H9 (cell line): ENCODE data around the gene FMN1. TPM values are rescaled to one million over a fixed set of nuclear protein-coding genes. Genes with fewer than 3 reads are reported as not detected.

Source experiments
- DNase-seq: peaks from one replicate; pipeline ENCODE4 v3.0.0-alpha.2; 2017
- H2AFZ ChIP-seq: one replicate; pipeline ENCODE4 v1.6.1; 2013; ENCODE audit warnings: mild to moderate bottlenecking, low read length, control low read depth, moderate library complexity
- H2AK5ac ChIP-seq: 2 replicates; pipeline ENCODE4 v1.6.1; 2013; ENCODE audit warnings: low read length, control low read depth, mixed read lengths; ENCODE audit not compliant: insufficient read length
- H2BK120ac ChIP-seq: one replicate; pipeline ENCODE4 v1.6.1; 2013; ENCODE audit warnings: low read depth, mild to moderate bottlenecking, low read length, control low read depth, inconsistent platforms; ENCODE audit not compliant: poor library complexity, severe bottlenecking
- H2BK12ac ChIP-seq: 2 replicates; pipeline ENCODE4 v1.6.1; 2013; ENCODE audit warnings: low read length, control low read depth, mixed read lengths, low read depth; ENCODE audit not compliant: insufficient read length
- H2BK15ac ChIP-seq: 2 replicates; pipeline ENCODE4 v1.6.1; 2013; ENCODE audit warnings: low read depth, low read length, control low read depth
- H2BK20ac ChIP-seq: one replicate; pipeline ENCODE4 v1.6.1; 2013; ENCODE audit warnings: low read depth, mild to moderate bottlenecking, low read length, control low read depth, inconsistent platforms; ENCODE audit not compliant: poor library complexity, severe bottlenecking
- H2BK5ac ChIP-seq: 2 replicates; pipeline ENCODE4 v1.6.1; 2013; ENCODE audit warnings: low read length, control low read depth, mixed read lengths; ENCODE audit not compliant: insufficient read length
- H3K14ac ChIP-seq: 2 replicates; pipeline ENCODE4 v1.6.1; 2013; ENCODE audit warnings: low read length, control low read depth; ENCODE audit not compliant: insufficient read depth
- H3K18ac ChIP-seq: 2 replicates; pipeline ENCODE4 v1.6.1; 2013; ENCODE audit warnings: low read depth, mild to moderate bottlenecking, mixed read lengths, low read length, control low read depth; ENCODE audit not compliant: insufficient read length
- H3K23ac ChIP-seq: 2 replicates; pipeline ENCODE4 v1.6.1; 2013; ENCODE audit warnings: low read length, control low read depth, mixed read lengths, low read depth; ENCODE audit not compliant: insufficient read length
- H3K23me2 ChIP-seq: 2 replicates; pipeline ENCODE4 v1.6.1; 2013; ENCODE audit warnings: low read depth, mild to moderate bottlenecking, mixed read lengths, low read length, control low read depth; ENCODE audit not compliant: insufficient read length, poor library complexity, severe bottlenecking
- H3K27ac ChIP-seq: 2 replicates; pipeline ENCODE4 v1.5.1; 2013; ENCODE audit warnings: low read length, control low read depth, mixed read lengths, low read depth; ENCODE audit not compliant: insufficient read length
- H3K27me3 ChIP-seq: 2 replicates; pipeline ENCODE4 v1.6.1; 2013; ENCODE audit warnings: low read length, control low read depth, inconsistent platforms; ENCODE audit not compliant: insufficient read depth
- H3K4ac ChIP-seq: 2 replicates; pipeline ENCODE4 v1.6.1; 2013; ENCODE audit warnings: low read depth, mild to moderate bottlenecking, control low read depth, inconsistent platforms, low read length, moderate library complexity
- H3K4me1 ChIP-seq: 2 replicates; pipeline ENCODE4 v1.6.1; 2013; ENCODE audit warnings: low read length, control low read depth, inconsistent platforms; ENCODE audit not compliant: insufficient read depth
- H3K4me2 ChIP-seq: 2 replicates; pipeline ENCODE4 v1.6.1; 2013; ENCODE audit warnings: low read length, control low read depth, mixed read lengths; ENCODE audit not compliant: insufficient read length, insufficient read depth
- H3K56ac ChIP-seq: 2 replicates; pipeline ENCODE4 v1.6.1; 2013; ENCODE audit warnings: low read depth, mild to moderate bottlenecking, mixed read lengths, low read length, control low read depth; ENCODE audit not compliant: insufficient read length
- H3K79me1 ChIP-seq: 2 replicates; pipeline ENCODE4 v1.6.1; 2013; ENCODE audit warnings: low read depth, mild to moderate bottlenecking, moderate library complexity, low read length, control low read depth, inconsistent platforms; ENCODE audit not compliant: insufficient read depth, poor library complexity, severe bottlenecking
- H3K79me2 ChIP-seq: 2 replicates; pipeline ENCODE4 v1.6.1; 2013; ENCODE audit warnings: low read length, control low read depth, inconsistent platforms; ENCODE audit not compliant: insufficient read depth
- H3K9ac ChIP-seq: 2 replicates; pipeline ENCODE4 v1.6.1; 2013; ENCODE audit warnings: low read length, control low read depth, mixed read lengths; ENCODE audit not compliant: insufficient read length; ENCODE audit errors: extremely low read depth
- H3K9me3 ChIP-seq: one replicate; pipeline ENCODE4 v1.6.1; 2013; ENCODE audit warnings: low read depth, low read length, inconsistent platforms; ENCODE audit not compliant: control insufficient read depth
- H3T11ph ChIP-seq: one replicate; pipeline ENCODE4 v1.6.1; 2013; ENCODE audit warnings: mild to moderate bottlenecking, low read length, control low read depth, inconsistent platforms
- H4K20me1 ChIP-seq: one replicate; pipeline ENCODE4 v1.6.1; 2013; ENCODE audit not compliant: control insufficient read depth, insufficient read length, insufficient read depth
- H4K5ac ChIP-seq: 2 replicates; pipeline ENCODE4 v1.6.1; 2013; ENCODE audit warnings: low read depth, mild to moderate bottlenecking, mixed read lengths, low read length, control low read depth; ENCODE audit not compliant: insufficient read length
- H4K8ac ChIP-seq: replicated peaks from 2 replicates; pipeline ENCODE4 v1.6.1; 2013; ENCODE audit warnings: low read length, control low read depth, mixed read lengths, low read depth; ENCODE audit not compliant: insufficient read length
- H4K91ac ChIP-seq: 2 replicates; pipeline ENCODE4 v1.6.1; 2013; ENCODE audit warnings: low read depth, mild to moderate bottlenecking, moderate library complexity, mixed read lengths, low read length, control low read depth; ENCODE audit not compliant: insufficient read length
- H3K27ac Mint-ChIP-seq, 3 experiments: 2 replicates in 2 of 3; 3 replicates in 1 of 3; pipeline ENCODE4 v1.8.0; 2020 to 2021; ENCODE audit warnings: mixed read lengths in 3 of 3, mild to moderate bottlenecking in 1 of 3, moderate library complexity in 1 of 3
- H3K27me3 Mint-ChIP-seq: 2 replicates; pipeline ENCODE4 v1.8.0; 2021; ENCODE audit warnings: low read depth, mild to moderate bottlenecking, moderate library complexity, mixed read lengths
- H3K36me3 Mint-ChIP-seq, 3 experiments: 2 replicates in 2 of 3; 3 replicates in 1 of 3; pipeline ENCODE4 v1.8.0; 2020 to 2021; ENCODE audit warnings: low read depth in 3 of 3, mixed read lengths in 3 of 3; ENCODE audit not compliant: insufficient read depth in 1 of 3
- H3K4me1 Mint-ChIP-seq, 2 experiments: 2 replicates each; pipeline ENCODE4 v1.8.0; 2020; ENCODE audit warnings: mixed read lengths in 2 of 2
- H3K4me3 Mint-ChIP-seq, 2 experiments: 2 replicates in 1 of 2; 3 replicates in 1 of 2; pipeline ENCODE4 v1.8.0; 2020 to 2021; ENCODE audit warnings: mild to moderate bottlenecking in 2 of 2, mixed read lengths in 2 of 2, moderate library complexity in 1 of 2
- H3K9me3 Mint-ChIP-seq, 2 experiments: 2 replicates in 1 of 2; 3 replicates in 1 of 2; pipeline ENCODE4 v1.8.0; 2020; ENCODE audit warnings: mild to moderate bottlenecking in 2 of 2, mixed read lengths in 2 of 2, moderate library complexity in 1 of 2
- WGBS: extraction: QIAGEN DNeasy Blood & Tissue Kit; methylation state at CpG from one replicate; pipeline ENCODE4 v1.1.7; 2013; ENCODE audit warnings: missing lambda C conversion rate, low lambda C conversion rate, mixed read lengths; ENCODE audit not compliant: insufficient read length; ENCODE audit errors: extremely low coverage; 5-methylcytosine and 5-hydroxymethylcytosine counted together
- total RNA-seq: library from RNA; stranded (reverse); gene quantifications from 2 replicates; pipeline ENCODE4 v1.2.1, GENCODE V29; 2021
- TF ChIP-seq, protein P1 (sequence below): fragments of 200-600 bp; sonication (generic); conservative IDR thresholded peaks from 3 replicates; pipeline ENCODE4 v1.8.0; 2021; ENCODE audit warnings: antibody characterized with exemption, mild to moderate bottlenecking

FMN1 gene
- total RNA-seq, 1 experiment from 2014 or later = 1.9 TPM

- H3K27me3 Mint-ChIP-seq = peaks cover 2% of the 10 kb centered on the region
- Histone ChIP-seq H3K56ac (no peak overlapping the region), H2BK20ac (no peak overlapping the region), H3K4me1 (no peaks in the 10 kb centered on the region), H3T11ph (no peak overlapping the region), H2AFZ (no peak overlapping the region), H4K20me1 (no peaks in the 10 kb centered on the region), H3K14ac (no peak overlapping the region), H4K8ac (no peak overlapping the region), H4K5ac (no peak overlapping the region), H3K23me2 (no peaks in the 10 kb centered on the region), H3K9ac (no peak overlapping the region), H2BK15ac (no peak overlapping the region), H3K4ac (no peak overlapping the region), H3K23ac (no peak overlapping the region), H2AK5ac (no peak overlapping the region), H3K79me1 (no peaks in the 10 kb centered on the region), H4K91ac (no peak overlapping the region), H2BK12ac (no peak overlapping the region), H2BK120ac (no peak overlapping the region), H3K4me2 (no peak overlapping the region), H3K79me2 (no peaks in the 10 kb centered on the region), H2BK5ac (no peak overlapping the region), H3K27me3 (no peaks in the 10 kb centered on the region), H3K9me3 (no peaks in the 10 kb centered on the region), H3K18ac (no peak overlapping the region), H3K27ac (no peak overlapping the region)
- DNase-seq = no peak
- peaks cover 5 to 7% of the 10 kb centered on the region in 2 experiments for H3K4me1 Mint-ChIP-seq
- TF ChIP-seq, protein P1, sequence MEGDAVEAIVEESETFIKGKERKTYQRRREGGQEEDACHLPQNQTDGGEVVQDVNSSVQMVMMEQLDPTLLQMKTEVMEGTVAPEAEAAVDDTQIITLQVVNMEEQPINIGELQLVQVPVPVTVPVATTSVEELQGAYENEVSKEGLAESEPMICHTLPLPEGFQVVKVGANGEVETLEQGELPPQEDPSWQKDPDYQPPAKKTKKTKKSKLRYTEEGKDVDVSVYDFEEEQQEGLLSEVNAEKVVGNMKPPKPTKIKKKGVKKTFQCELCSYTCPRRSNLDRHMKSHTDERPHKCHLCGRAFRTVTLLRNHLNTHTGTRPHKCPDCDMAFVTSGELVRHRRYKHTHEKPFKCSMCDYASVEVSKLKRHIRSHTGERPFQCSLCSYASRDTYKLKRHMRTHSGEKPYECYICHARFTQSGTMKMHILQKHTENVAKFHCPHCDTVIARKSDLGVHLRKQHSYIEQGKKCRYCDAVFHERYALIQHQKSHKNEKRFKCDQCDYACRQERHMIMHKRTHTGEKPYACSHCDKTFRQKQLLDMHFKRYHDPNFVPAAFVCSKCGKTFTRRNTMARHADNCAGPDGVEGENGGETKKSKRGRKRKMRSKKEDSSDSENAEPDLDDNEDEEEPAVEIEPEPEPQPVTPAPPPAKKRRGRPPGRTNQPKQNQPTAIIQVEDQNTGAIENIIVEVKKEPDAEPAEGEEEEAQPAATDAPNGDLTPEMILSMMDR = no peak
- 0 out of 7 replicates have a peak, but pooled peaks cover 0 to 4% (median 0%) of the 10 kb centered on the region in 3 experiments for H3K36me3 Mint-ChIP-seq
- no peak overlapping the region for H3K4me3 Mint-ChIP-seq
- no peak overlapping the region for H3K27ac Mint-ChIP-seq
- H3K9me3 Mint-ChIP-seq = peaks cover 3 to 7% of the 10 kb centered on the region in 2 experiments; a peak in 4 of 5 replicates
- no CpG with 5 or more reads among the region's 1 CpG for WGBS
Observed at GRCh38 chr15:32738666-32739065, 455.8 kb downstream of the FMN1 start.
